GM19397 (cell line): ENCODE measurements around the gene TSKS.

ENCODE experiments used
- ATAC-seq: cut with Tn5 transposase; IDR thresholded peaks from one replicate; pipeline ENCODE4 v1.9.1; 2021; ENCODE audit warnings: mild to moderate bottlenecking, moderate library complexity; ENCODE audit not compliant: unreplicated experiment

The TSKS gene

DNA sequence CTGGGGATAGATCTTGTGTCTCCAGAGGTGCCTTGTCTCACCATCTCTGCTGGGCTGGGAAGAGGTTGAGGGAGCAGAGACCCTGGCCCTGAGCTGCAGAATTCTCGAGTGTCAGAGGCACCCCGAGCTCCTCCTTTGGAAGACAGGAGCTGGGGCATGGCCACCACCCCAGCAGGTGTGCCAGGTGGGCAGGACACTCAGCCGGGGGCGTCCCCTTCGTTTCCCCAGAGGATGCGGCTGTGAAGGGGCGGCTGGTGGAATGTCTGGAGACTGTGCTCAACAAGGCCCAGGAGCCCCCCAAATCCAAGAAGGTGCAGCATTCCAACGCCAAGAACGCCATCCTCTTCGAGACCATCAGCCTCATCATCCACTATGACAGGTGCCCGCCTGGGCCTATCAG is 35.5 kb upstream of the TSKS start:
- ATAC-seq: no peak

DNA sequence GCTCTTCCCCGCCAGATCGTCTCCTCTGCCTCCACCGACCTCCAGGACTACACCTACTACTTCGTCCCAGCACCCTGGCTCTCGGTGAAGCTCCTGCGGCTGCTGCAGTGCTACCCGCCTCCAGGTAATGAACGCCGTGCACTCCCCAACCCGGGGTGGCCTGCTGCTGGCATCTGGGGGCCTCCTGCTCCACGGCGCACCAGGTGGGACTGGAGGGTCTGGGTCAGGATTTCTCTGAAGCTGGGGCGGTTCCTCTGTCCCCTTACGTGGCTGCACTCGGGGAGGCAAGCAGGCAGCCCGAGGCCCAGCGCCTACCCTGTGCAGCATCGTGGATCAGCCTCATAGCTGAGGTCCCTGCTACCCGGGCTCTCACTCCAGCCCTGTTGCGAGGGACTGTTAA is 32.5 kb upstream of the TSKS start:
- ATAC-seq: no peak

DNA sequence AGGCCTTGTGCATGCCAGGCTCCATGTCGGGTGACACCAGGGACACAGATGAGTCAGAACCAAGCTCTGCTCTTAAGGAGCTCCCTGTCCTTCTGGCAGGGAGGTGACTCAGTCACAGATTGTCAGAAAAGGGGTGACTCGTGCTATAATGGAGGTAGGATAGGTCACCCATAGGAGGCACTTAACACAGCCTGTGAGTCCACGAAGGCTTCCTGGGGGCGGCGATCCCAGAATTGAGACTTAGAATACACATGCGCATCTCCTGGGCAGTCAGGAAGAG is 30.4 kb upstream of the TSKS start:
- no peak for ATAC-seq

DNA sequence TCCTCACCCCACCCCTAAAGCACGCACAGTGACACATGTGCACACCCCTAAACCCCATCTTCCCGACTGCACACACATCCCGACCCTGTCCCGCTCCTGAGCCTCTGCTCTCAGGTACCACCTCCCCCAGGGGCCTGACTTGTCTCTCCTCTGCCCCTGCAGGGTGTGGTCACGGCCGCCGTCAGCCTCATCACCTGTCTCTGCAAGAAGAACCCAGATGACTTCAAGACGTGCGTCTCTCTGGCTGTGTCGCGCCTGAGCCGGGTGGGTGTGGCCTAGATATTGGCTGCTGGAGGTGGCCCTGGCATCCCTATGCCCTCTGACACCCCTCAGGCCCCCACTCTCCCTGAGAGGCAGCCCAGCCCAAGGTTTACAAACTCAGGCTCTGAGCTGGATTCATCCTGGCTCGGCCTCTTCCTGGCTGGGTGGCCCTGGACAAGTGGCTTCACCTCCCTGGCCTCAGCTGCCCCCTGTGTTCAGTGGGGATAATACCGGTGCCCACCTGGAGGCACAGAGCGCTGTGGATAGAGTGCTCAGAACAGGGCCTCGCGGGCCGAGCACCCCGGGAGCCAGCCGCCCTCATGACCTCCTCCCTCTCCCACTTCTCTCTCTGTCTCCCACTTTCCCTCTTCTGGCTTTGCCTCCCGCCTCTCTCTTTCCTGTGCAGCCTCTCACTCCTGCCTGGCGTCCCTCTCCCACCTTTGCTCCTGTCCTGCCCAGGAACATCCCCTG is 29.9 kb upstream of the TSKS start:
- ATAC-seq: no peak

DNA sequence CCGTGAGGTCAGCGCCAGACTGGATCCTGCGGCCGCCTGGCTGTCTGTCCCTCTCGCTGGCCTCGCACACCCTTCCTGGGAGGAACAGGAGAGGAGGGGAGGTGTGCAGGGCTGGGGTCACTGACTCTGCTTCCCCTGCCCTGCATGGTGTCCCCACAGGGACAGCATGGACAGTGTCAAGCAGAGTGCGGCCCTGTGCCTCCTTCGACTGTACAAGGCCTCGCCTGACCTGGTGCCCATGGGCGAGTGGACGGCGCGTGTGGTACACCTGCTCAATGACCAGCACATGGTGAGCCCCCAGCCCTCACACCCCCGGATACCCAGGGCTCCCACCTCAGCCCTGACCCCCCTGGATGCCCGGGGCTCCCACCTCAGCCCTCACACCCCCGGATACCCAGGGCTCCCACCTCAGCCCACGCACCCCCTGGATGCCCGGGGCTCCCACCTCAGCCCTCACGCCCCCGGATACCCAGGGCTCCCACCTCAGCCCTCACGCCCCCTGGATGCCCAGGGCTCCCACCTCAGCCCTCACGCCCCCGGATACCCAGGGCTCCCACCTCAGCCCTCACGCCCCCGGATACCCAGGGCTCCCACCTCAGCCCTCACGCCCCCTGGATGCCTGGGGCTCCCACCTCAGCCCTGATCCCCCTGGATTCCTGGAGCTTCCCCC is 28.8 kb upstream of the TSKS start:
- ATAC-seq: no peak

DNA sequence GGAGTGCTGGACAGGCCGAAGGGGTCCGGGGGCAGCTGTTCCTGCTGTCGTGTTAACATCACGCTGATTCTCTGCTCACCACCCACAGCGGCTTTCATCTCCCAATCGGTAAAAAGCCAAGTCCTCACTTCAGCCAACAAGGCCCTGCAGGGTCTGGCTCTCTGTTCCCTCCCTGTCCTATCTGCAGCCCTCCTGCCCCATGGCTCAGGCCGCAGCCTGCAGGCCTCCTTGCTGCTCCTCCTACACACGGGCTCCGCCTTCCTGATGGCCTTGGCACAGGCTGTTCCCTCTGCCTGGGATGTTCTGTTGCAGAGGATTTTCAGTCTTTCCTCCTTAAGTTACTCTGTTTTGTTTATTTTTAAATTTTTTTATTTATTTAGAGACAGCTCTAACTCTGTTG is 27.8 kb upstream of the TSKS start:
- ATAC-seq: no peak

DNA sequence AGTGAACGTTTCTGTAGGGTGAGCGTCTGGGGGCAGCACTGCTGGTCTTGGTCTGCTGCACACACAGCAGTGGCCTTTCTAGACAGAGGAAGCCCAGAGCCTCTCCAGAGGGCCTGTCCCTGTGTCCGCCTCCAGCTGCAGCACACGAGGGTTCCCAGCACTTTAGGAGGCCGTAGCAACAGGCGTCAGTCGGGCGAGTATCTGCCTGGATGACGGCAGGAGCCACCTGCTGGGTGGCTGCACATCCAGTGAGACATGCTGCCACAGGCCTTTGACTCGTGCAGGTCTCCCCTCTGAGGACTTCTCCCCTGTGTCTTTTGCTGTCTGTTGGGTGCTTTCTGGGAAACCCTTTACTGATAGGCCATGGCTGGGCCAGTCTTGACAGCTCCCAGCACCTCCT is 25.8 kb upstream of the TSKS start:
- ATAC-seq: no peak

DNA sequence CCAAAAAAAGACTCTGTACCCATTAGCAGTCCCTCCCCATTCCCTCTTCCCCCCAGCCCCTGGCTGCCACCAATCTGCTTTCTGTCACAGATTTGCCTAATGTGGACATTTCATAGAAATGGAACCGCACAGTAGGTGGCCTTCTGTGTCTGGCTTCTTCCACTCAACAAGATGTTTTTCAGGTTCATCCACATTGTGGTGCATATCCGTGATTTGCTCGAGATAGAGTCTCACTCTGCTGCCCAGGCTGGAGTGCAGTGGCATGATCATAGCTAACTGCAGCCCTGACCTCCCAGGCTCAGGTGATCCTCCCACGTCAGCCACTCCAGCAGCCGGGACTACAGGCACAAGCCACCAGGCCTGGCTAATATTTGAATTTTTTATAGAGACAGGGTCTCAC is 24.6 kb upstream of the TSKS start:
- ATAC-seq: no peak

DNA sequence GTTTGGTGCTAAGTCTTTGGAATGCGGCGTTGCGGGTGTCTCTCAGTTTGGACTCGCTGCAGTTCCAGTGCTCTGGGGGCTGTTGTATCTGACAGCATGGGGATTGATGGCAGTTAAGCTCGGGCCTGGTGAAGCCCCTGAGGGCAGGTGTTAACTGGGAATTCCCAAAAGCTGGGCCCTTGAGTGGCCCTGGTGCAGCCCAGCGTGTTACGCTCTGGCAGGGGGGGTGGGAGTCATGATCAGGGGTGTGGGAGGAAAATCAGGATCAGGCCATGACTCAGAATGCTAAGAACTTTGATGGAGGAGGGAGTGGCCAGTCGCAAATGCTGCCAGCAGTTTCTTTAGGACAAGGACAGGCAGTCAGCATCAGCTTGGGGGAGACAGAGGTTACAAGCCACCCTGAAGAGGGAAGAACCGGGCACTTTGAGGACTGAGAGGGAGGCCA is 23.3 kb upstream of the TSKS start:
- no peak for ATAC-seq

DNA sequence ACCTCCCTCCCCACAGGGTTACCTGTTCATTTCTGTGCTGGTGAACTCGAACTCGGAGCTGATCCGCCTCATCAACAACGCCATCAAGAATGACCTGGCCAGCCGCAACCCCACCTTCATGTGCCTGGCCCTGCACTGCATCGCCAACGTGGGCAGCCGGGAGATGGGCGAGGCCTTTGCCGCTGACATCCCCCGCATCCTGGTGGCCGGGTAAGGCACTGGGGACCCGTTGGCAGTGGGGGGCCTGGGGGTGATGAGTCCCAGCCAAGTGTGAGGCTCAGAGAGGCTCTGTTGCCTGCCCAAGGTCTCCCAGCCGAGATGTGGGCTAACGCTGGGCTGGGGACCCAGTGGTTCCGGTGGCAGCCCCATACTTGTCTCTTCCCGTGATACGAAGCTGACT is 19.4 kb upstream of the TSKS start:
- ATAC-seq: no peak

DNA sequence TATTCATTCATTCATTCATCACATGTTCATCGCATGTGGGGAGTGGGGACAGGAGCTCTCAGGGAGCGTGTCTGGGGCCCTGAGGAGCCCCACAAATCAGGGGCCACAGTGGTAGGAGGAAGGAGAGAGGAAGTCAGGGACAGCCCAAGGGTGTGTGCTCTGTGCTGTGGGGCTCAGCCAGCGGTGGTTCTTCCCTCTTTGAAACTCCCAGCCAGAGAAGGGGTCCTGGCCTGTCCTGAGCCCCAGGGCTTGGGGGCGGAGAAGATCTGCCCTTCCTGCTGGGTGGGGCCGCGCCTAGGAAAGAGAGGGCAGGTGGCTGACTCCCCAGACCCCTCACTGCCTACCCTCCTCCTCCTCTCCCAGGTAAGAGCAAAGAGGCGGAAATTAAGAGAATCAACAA is 18.3 kb upstream of the TSKS start:
- ATAC-seq: no peak

DNA sequence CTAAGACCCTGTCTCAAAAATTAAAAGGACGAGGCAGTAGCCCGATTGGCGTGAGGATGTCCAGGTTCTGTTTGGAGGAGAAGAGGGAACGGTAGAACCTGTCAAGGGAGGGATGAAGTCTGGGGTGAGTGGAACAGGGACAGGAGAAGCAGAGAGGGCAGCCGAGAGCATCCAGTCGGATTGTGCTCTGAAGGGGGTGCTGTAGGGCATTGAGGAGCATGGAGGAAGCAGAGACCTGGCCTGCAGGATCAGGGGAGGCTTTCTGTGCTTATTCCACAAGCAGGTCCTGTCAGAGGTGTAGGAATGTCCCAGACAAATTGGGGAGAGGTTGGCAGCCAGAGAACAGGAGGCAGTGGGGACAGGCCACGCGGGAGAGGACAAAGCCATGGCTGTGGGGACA is 17.8 kb upstream of the TSKS start:
- ATAC-seq: no peak

DNA sequence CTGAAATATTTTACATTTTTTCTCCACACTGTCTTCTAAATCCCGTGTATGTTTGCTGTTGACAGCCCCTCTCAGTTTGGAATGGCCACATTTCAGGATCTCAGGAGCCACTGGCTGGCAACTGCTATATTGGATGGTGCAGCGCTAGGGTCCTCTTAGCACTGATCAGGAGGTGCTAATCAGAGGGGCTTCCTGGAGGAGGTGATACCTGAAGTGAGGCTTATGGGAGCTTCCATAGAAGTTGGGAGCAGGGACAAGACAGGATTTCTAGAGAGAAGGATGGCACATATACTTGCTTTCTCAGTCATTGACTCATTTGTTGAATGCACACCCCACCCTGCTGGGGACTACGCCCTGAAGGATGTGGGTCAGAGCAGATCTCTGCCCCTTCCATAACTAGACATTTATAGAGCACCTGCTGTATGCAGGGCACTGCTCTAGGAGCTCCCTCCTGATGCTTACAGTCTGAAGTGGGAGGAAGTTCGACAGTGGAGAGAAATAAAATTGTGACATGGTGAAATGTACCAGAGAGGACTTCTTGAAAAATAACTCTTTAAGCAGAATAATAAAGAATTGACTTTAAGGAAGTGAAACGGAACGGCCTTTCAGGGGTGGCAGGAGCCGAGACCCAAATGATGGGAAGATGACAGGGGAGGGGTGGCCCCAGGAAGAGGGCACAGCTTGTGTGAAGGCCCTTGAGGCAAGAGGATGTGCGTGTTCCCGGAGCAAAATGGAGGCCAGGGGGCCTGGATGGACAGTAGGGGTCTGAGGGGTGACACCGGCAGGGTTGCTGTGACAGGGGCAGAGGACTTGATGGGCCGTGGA is 16.8 kb upstream of the TSKS start:
- no peak for ATAC-seq

DNA sequence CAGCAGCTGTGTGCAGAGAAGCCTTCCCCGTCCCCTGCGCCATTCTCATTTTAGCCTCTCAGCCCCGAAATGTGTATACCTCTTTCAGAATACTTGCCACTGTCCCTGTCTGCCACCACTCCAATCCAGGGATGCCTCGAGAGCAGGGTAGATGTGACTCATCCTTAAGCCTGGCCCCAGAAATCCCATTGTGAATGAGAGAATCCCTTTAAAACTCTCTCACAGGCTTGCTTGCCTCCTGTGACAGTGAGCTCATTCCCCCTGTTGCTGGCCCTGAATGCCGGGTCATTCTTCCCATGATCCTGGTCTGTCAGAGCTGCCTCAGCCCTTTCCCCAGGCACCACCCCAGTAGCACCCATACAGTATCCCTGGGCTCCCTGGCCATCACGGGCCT is 13.3 kb upstream of the TSKS start:
- no peak for ATAC-seq

DNA sequence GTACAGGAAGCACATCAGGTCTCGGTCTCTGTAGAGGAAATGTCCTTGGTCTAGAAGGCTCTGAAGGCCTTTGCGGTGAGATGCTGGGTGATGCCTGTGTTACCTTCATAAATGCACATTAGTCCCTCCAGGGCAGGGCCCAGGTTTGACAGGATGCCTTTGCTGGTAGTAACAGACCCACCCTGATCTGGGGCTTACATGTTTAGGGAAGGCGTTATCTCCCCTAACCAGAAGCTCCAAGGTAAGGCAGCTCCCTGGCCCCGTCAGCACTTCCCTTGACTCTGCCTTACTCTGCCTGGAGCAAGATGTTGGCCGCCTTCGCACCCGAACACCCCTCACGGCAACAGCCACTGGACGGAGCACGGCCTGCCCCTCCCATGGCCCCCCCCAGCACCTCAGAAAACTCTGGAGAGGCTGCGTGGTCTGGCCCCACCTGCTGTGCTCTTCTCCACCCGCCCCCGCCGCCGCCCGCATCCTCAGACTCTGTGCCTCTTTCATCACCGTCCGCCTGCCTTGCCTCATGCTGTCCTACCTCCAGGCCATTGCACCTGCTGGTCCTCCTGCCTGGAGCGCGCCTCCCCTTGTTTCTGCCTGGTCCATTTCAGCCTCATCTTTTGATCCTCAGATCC is 12.8 kb upstream of the TSKS start:
- no peak for ATAC-seq

DNA sequence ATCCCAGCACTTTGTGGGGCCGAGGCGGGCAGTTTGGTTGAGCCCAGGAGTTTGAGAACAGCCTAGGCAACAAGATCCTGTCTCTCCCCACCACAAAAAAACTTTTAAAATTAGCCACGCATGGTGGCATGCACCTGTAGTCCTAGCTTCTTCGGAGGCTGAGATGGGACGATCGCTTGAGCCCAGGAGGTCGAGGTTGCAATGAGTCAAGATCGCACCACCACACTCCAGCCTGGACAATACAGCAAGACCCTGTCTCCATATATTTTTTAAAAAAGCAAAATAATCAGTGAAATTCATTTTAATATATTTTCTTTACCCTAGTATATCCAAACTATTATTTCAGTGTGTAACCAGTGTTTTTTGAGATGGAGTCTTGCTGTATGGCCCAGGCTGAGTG is 11.9 kb upstream of the TSKS start:
- no peak for ATAC-seq

DNA sequence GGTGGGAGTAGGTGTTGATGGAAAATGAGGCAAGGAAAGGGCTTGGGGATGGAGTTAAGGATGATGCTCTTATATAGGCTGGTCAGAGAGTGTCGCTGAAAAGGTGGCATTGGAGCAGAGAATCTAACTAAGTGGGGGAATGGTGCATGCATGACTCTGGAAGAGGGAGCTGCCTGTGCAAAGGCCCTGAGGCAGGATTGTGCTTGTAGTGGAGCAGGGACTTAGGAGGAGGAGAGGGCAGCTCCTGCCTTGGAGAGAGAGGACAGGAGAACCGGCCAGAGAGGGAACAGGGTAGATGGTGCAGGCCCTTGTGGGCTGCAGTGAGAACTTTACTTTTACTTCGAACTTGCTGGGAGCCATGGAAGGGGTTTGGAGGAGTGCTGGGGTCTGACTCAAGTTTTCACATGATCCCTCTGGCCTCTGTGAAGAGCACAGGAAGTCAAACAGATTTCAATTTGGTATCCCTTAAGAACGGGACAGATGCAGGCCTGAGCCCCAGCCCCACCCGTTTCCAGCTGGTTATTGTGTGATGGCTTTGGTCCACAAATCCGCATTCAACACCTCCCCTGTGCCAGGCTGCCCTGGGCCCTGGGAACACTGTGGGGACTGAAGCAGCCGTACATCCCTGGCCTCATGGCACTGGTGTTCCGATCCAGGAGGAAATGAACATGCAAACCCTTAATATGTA is 10.7 kb upstream of the TSKS start:
- ATAC-seq: no peak

DNA sequence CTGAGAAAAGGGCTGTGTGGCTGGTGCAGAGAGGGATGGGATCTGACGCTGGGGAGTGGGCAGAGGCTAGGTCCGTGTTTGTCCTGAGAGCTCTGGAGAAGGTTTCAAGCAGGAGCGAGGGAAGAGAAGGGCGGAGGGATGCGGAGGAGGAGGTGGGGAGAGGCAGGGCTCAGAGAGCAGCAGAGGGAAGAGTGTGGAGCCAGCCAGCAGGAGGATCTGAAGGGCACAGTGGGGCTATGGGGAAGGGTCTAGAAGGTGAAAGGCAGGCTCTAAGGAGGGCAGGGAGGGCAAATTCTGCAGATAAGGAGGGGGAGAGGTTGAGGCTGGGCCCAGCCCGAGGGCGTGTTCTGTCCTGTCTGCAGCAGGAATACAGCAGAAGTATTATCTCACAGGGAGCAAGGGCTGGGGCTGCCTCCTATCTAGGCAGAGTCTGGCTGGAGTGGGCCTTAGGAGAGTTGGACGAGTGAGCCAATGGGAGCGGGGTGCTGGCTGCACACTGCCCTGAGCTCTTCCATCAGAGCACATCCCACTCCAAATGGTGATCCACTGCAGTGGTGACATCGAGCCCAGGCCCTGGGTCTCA is 9.8 kb upstream of the TSKS start:
- no peak for ATAC-seq

DNA sequence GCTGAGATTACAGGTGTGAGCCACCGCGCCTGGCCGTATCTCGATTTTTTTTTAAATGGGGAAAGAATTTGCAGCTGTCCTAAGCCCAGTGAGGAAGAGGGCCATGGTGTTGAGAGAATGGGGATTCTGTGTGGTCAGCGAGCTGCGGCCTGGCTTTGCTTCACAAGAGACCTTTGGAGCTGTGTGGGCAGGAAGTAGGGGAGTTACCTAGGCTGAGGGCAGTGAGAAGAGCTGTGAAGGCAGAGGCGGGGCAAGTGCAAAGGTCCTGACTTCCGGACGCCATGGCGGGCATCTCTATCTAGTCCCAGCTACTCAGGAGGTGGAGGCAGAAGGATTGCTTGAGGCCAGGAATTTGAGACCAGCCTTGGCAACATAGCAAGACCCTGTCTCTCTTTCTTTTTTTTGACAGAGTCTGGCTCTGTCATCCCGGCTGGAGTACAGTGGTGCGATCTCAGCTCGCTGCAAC is 8.6 kb upstream of the TSKS start:
- no peak for ATAC-seq

DNA sequence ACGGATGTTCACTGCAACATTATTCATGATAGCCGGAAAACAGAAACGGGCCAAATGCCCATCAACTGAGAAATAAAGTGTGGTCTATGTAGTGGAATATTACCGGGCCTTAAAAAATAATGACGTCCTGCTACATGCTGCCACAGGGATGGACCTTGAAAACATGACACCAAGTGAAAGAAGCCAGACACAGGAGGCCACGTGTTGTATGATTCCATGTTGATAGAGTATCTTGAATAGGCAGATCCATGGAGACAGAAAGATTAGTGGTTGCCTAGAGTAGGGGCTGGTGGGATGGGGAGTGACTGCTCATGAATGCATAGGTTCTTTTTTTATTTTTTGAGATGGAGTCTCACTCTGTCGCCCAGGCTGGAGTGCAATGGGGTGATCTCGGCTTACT is 7.4 kb upstream of the TSKS start:
- no peak for ATAC-seq
